ENCODE data around the gene KATNAL2. TPM values are rescaled to one million over a fixed set of nuclear protein-coding genes. Genes with fewer than 3 reads are reported as not detected.

Gene KATNAL2
- total RNA-seq, 4 donors from 2014 or later = 2.8 to 14.3 (median 3.6) TPM; not detected in 1

DNA sequence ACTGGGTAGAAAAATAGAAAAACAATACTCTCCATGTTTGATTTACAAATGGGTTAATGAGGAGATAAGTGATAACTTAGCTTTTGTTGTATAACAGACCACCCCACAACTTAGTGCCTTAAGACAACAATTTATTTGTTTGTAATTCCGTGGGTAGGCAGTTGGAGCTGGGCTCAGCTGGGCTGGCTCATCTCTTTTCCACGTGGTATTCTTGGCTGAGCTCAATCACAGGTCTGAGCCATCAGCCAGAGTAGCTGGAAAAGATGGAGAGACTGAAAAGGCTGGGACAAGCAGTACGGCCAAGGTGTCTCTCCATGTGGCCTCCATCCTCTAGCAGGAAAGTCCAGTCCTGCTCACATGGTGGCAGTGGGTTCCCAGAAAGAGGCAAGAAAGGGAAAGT lies 150.2 kb downstream of the KATNAL2 start:
- Histone ChIP-seq H3K4me3 (no peak overlapping the region), H3K27ac (no peak overlapping the region), H3K27me3 (no peaks in the 10 kb centered on the region), H3K36me3 (no peaks in the 10 kb centered on the region), H3K4me1 (no peaks in the 10 kb centered on the region), H3K9me3 (no peaks in the 10 kb centered on the region)
- intact Hi-C loops (cut with DNase I; ENCODE audit: low total_unique reads) = no loop called here
- no peak for TF ChIP-seq POLR2A (IDR thresholded peaks at IDR 0.05)
- TF ChIP-seq, protein P1, sequence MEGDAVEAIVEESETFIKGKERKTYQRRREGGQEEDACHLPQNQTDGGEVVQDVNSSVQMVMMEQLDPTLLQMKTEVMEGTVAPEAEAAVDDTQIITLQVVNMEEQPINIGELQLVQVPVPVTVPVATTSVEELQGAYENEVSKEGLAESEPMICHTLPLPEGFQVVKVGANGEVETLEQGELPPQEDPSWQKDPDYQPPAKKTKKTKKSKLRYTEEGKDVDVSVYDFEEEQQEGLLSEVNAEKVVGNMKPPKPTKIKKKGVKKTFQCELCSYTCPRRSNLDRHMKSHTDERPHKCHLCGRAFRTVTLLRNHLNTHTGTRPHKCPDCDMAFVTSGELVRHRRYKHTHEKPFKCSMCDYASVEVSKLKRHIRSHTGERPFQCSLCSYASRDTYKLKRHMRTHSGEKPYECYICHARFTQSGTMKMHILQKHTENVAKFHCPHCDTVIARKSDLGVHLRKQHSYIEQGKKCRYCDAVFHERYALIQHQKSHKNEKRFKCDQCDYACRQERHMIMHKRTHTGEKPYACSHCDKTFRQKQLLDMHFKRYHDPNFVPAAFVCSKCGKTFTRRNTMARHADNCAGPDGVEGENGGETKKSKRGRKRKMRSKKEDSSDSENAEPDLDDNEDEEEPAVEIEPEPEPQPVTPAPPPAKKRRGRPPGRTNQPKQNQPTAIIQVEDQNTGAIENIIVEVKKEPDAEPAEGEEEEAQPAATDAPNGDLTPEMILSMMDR (IDR thresholded peaks at IDR 0.05) = no peak
- no peak for DNase-seq

DNA sequence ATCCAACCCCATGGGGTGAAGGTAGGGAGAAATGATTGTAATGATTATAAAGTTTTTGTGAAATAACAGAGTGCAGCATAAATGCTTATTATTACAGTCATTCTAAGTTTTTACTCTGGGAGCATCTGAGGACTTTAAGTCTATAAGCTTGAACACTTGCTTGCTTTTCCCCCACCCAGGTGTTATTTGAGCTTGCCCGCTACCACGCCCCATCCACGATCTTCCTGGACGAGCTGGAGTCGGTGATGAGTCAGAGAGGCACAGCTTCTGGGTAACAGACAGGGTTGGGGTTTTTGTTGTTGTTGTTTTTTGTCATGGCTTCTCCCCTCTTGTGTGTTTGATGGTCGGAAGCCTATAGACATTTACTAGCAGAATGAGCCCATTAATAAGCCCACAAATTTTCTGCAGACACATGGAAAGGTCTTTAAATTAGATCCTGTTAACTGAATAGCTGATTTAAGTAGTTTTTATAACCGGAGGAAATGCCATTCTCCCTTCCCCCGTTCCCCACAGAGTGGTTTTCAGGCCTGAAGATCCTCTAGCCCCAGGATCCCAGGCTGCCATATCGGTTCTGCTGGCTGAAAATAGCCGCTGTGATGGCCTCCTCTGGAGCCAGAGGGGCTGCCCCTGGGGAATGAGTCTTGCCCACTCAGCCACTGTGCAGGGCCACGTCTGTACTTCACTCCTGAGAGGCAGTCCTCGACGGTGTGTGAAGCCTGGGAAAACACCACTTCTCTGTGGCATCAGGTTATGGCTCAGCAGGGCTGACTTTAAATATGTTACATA lies 157.9 kb downstream of the KATNAL2 start:
- no peaks in the 10 kb centered on the region for H3K9me3 ChIP-seq
- H3K27ac ChIP-seq = no peak overlapping the region
- intact Hi-C loops (cut with DNase I; ENCODE audit: low total_unique reads) = no loop called here
- no peak overlapping the region for H3K4me3 ChIP-seq
- H3K36me3 ChIP-seq = no peaks in the 10 kb centered on the region
- H3K27me3 ChIP-seq = no peaks in the 10 kb centered on the region
- no peak for DNase-seq
- H3K4me1 ChIP-seq = no peaks in the 10 kb centered on the region
- TF ChIP-seq, protein P1 (IDR thresholded peaks at IDR 0.05) = no peak
- no peak for TF ChIP-seq POLR2A (IDR thresholded peaks at IDR 0.05)

DNA sequence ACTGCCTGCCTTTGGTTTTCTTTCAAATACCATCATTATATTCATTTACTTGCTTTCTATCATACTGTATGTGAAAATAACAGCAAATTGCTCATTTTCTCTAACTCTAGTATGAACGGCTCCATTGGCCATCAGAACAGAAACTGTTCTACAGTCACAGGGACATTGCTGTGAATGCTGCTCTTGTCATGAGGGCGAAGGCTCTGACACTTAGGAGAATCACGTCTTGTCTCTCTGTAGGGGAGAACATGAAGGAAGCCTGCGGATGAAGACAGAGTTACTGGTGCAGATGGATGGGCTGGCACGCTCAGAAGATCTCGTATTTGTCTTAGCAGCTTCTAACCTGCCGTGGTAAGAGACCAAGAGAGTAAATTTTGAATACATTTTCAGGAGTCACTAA lies 159.7 kb downstream of the KATNAL2 start:
- intact Hi-C loops (cut with DNase I; ENCODE audit: low total_unique reads) = no loop called here
- Histone ChIP-seq H3K27ac (no peak overlapping the region), H3K36me3 (no peaks in the 10 kb centered on the region), H3K9me3 (no peaks in the 10 kb centered on the region), H3K27me3 (no peaks in the 10 kb centered on the region), H3K4me1 (no peaks in the 10 kb centered on the region), H3K4me3 (no peak overlapping the region)
- TF ChIP-seq, protein P1 (IDR thresholded peaks at IDR 0.05) = no peak
- TF ChIP-seq POLR2A (IDR thresholded peaks at IDR 0.05) = no peak
- DNase-seq = no peak

DNA sequence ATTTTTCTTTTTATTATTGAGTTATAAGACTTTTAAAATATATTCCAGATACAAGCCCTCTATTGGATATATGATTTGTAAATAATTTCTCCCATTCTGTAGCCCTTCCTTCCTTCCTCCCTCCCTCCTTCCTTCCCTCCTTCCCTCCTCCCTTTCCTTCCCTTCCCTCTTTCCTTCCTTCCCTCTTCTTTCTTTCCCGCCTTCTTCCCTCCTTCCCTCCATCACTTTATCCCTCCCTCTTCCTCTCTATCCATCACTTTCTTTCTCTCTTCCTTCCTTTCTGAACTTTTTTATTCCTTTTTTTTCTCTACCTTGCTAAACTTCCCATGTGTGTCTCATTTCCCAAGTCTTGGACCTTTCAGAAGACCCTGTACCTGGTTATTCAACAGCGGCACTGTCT lies 163.5 kb downstream of the KATNAL2 start:
- Histone ChIP-seq H3K36me3 (no peaks in the 10 kb centered on the region), H3K4me1 (no peaks in the 10 kb centered on the region), H3K4me3 (no peak overlapping the region), H3K9me3 (no peaks in the 10 kb centered on the region), H3K27ac (no peak overlapping the region), H3K27me3 (no peaks in the 10 kb centered on the region)
- DNase-seq = no peak
- TF ChIP-seq, protein P1 (IDR thresholded peaks at IDR 0.05) = no peak
- no peak for TF ChIP-seq POLR2A (IDR thresholded peaks at IDR 0.05)
- intact Hi-C loops (cut with DNase I; ENCODE audit: low total_unique reads) = no loop called here

DNA sequence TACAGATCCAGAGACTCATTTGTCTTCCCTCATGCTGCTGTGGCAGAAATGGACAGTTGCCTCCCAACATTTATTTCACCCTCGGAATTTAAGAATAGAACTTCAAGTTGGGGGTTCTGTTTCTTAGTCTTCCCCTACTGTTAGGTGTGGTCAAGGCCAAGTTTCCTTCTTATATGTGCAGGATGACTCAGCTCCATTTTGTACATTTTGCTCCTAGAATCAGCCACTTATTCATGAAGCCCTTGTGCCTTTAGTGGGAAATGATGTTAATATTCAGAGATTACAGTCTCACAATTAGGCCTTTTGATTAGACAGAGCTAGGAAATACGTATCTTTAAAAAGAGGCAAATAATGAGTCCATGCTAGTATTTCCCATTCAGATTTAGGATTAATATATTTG lies 164.2 kb downstream of the KATNAL2 start:
- TF ChIP-seq, protein P1 (IDR thresholded peaks at IDR 0.05) = no peak
- TF ChIP-seq POLR2A (IDR thresholded peaks at IDR 0.05) = no peak

More for the DNA sequence above, 164.2 kb downstream of the KATNAL2 start:
- Histone ChIP-seq H3K36me3 (no peaks in the 10 kb centered on the region), H3K4me3 (no peak overlapping the region), H3K4me1 (no peaks in the 10 kb centered on the region), H3K9me3 (no peaks in the 10 kb centered on the region), H3K27ac (no peak overlapping the region), H3K27me3 (no peaks in the 10 kb centered on the region)
- no peak for DNase-seq
- intact Hi-C loops (cut with DNase I; ENCODE audit: low total_unique reads) = no loop called here
